HG03108 (cell line): ENCODE measurements around the gene FKRP.
A peak's percentile ranks its signal among the peaks of the same experiment; 100 is the strongest.

Experiments
- ATAC-seq: cut with Tn5 transposase; IDR thresholded peaks from one replicate; pipeline ENCODE4 v1.9.1; 2021; ENCODE audit warnings: moderate library complexity; ENCODE audit not compliant: unreplicated experiment

The FKRP gene

DNA sequence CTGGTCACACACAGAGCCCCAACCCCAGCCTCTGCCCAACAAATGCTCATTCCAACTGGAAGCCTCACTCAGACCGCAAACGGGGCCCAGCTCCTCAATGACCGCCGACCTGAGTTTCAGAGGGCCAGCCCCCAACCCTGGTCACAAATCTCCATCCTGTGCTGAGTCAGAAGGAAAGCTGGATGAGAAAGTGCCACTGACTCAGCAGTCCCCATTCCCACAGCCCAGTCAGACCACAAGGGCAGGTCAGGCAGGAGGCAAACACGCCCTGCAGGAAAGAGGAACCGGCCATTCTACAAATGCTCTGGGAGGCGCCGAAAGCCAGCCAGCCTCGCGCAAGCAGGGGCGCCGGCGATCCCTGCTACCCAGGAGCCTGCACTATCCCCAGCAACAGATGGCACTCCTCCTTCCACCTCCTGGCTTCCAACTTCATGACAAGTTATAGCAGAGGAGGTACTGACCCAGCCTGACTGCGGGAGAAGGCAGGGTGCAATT is 14.8 kb upstream of the FKRP start:
- no peak for ATAC-seq

GRCh38 chr19:46731584-46731983 is 14.3 kb upstream of the FKRP start:
- no peak for ATAC-seq

- ATAC-seq: no peak
These were observed 13.5 kb upstream of the FKRP start for GRCh38 chr19:46732172-46732938.

DNA sequence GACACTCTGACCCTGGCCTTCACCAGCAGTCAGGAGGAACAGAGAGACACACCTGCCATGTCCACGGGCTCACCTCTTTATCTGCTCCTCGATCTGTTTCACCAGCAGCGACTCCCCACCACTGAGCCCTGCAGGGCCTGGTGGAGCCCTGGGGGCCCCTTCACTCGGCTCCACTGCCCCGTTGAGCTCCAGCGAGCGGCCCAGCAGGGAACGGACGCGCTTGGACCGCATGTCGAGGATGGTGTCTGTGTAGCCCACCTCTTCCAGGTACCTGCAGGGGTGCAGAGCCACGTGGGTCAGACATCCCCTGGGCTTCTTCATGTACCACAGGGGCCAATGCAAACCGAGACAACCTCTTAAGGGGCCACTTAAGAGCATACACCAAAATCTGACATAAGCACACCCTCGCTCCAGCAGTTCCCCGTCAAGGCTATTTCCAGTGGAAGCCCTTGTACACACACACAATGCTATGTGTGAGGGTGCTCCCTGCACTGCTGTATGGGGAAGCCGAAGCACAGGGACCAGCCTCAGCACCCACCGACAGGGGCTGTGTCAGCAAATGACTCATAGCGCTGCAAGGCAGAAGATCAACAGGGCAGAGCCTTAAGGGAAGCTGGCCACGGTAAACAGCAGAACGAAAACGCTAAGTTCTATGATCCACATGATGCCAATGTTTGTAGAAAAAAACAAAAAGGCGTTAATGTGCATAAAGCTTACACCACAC is 12.7 kb upstream of the FKRP start:
- ATAC-seq: no peak

- no peak for ATAC-seq
These were observed 12.1 kb upstream of the FKRP start for GRCh38 chr19:46733690-46734292.

- ATAC-seq: no peak
These were observed 9.1 kb upstream of the FKRP start for GRCh38 chr19:46736531-46737297.

- ATAC-seq: no peak
These were observed 8.6 kb upstream of the FKRP start for GRCh38 chr19:46737298-46737654.

DNA sequence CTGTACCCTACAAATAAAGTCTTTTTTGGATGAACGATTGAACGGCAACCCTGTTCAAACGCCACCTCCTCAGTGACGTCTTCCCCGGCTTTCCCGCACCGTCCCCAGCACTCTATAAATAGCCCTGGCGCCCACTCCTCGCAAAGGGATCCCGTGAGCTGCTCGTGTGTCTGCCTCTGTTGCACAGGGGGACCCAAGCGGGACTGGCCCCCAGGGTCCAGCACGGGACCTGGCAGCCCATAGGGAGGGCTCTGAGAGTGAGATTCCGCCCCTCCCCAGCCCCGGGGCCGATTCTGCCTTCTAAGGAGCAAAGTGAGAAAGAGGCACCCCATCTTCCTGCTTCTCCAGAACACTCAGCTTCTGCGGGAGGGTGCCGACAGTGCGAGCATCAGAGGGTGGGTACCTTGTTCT is 8.1 kb upstream of the FKRP start:
- no peak for ATAC-seq

DNA sequence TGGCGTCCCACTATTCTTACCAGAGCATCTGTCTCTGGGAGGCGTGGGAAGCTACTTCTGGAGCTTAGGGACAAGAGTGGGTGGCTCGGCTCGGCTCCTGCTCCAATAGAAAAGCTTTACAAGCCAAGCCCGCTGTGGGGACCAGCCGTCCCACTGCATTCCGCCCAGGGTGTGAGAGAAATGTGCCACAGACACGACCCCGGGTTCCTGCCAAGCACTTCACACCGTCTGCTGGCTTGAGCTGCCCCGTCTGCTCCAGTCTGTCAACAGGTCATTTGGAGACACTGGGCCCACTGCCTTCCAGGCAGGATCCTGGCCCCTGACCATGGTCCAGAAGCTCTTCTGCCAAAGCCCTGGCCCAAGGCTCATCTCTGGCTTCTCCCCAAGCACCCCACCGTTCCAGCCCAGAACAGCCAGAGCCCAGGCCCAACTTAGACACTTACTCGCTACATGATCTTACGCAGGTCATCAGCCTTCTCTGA is 6.5 kb upstream of the FKRP start:
- ATAC-seq: no peak

DNA sequence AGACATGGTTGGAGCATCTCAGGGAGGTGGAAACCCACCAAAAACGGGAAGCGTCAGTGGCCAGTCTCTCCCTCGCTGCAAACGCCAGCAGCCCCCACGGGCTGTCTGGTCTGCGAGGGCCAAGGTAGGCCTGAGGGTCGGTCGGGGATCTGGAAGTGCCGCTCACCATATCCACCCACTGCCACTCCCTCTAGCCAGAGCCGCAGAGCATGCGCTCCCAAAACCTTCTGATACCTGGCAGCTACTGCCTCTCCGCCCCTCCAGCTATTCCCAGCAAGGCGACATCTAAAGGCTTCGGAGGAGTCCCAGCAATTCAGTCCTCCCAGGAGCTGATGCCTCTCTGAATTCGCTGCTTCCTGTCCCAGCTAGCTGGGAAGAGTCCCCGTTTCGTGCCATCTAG is 4.4 kb upstream of the FKRP start:
- ATAC-seq: no peak

- ATAC-seq: no peak
These were observed 2.9 kb upstream of the FKRP start for GRCh38 chr19:46742926-46743480.

- no peak for ATAC-seq
These were observed 1.7 kb upstream of the FKRP start for GRCh38 chr19:46744005-46744691.

GRCh38 chr19:46745030-46745429 is 827 bp upstream of the FKRP start:
- no peak for ATAC-seq

- peak; percentile 36 for ATAC-seq
These were observed 612 bp downstream of the FKRP start, which contains the start of gene STRN4 for GRCh38 chr19:46746281-46747057. STRN4 (minus strand) TSS chr19:46746450; CDS start chr19:46746430, 20 bp downstream.

DNA sequence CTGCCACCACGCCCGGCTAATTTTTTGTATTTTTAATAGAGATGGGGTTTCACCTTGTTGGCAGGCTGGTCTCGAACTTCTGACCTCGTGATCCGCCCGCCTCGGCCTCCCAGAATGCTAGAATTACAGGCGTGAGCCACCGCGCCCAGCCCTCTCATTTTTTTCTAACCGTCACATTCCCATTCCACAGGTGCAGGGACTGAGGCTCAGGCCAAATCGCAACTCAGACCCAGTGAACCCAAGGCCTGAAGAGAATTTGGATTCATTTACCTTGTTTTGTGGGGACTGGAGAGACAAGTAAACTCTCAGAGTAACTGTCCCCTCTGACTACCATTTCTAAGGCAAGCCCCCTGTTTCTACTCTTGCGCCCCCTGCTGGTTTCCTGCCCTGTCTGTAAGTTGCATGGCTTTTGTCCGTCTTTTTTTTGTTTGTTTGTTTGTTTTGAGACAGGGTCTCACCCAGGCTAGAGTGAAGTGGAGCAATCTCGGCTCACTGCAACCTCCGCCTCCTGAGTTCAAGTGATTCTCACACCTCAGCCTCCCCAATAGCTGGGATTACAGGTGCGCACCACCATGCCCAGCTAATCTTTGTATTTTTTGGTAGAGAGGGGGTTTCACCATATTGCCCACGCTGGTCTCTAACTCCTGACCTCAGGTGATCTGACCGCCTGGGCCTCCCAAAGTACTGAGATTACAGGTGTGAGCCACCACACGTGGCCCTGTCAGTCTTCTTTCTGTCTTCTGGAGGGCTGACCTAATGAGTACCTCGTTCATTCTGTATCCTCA is 2.7 kb downstream of the FKRP start:
- no peak for ATAC-seq

- peak; percentile 44 for ATAC-seq
These were observed 7.7 kb downstream of the FKRP start for GRCh38 chr19:46753420-46754155.

- no peak for ATAC-seq
These were observed 9.4 kb downstream of the FKRP start for GRCh38 chr19:46755077-46755852.
